Jurkat, Clone E6-1 (cell line): ENCODE data around the gene TRIM71.
"Not testable (repeated sequence)": the region's sequence is repeated elsewhere in the genome, so short reads cannot be mapped to it uniquely, and the experiment has no call there.

ENCODE experiments used
- DNase-seq: peaks from one replicate; pipeline ENCODE4 v3.0.0-alpha.2; 2011; ENCODE audit warnings: low read depth, low spot score
- H3K4me3 ChIP-seq: 2 replicates; pipeline ENCODE4 v1.5.1; 2011; ENCODE audit warnings: mild to moderate bottlenecking, low read length, control low read depth, moderate library complexity

The TRIM71 gene

DNA sequence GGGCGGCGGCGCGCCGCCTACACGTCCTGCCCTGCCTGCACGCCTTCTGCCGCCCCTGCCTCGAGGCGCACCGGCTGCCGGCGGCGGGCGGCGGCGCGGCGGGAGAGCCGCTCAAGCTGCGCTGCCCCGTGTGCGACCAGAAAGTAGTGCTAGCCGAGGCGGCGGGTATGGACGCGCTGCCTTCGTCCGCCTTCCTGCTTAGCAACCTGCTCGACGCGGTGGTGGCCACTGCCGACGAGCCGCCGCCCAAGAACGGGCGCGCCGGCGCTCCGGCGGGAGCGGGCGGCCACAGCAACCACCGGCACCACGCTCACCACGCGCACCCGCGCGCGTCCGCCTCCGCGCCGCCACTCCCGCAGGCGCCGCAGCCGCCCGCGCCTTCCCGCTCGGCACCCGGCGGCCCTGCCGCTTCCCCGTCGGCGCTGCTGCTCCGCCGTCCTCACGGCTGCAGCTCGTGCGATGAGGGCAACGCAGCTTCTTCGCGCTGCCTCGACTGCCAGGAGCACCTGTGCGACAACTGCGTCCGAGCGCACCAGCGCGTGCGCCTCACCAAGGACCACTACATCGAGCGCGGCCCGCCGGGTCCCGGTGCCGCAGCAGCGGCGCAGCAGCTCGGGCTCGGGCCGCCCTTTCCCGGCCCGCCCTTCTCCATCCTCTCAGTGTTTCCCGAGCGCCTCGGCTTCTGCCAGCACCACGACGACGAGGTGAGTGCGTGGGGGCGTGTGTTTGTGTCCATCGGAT is 602 bp downstream of the TRIM71 start:
- no peak for DNase-seq
- H3K4me3 ChIP-seq = no peak overlapping the region

- no peak overlapping the region for H3K4me3 ChIP-seq
- DNase-seq = no peak
Measured at GRCh38 chr3:32818970-32819511, 1.2 kb downstream of the TRIM71 start.

DNA sequence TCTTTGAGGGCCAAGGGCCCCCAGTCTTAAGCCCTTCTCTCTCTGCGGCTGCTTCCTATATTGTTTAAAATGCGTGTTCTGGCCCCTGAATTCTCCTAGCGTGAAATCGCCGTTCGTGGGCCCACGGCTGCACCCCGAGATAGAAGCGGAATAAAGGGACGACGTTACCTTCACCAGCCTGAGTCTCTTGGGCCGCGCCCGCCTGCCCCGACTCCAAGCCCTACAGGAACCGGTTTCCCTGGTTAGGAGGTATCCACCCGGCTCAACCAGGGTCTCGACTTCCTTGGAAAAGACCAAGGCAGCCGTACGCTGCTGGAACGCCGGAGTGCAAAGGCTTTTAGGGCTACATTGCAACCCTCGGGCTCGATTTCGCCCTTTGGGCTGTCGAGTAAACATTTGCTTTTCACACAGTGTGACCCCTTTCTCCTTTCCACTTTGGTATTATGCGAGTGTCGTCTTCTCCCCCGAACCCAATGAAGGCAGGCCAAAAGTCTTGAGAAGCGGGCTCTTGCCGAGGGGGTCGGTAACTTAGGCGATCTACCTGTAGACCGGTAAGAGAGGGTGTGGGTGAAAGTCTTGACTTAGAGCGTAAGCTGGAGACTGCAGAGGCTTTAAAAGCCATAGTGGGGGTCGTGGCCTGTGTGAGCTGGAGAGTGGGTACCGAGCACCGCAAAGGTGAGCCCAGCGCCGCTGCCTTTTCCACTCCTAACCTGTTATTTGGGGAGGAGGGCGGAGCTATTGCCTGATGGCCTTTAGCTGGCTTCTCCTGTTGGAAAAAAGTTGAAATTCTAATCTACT is 2.0 kb downstream of the TRIM71 start:
- DNase-seq = no peak
- no peak overlapping the region for H3K4me3 ChIP-seq

GRCh38 chr3:32820430-32820829 is 2.6 kb downstream of the TRIM71 start:
- no peak for DNase-seq
- H3K4me3 ChIP-seq = no peak overlapping the region

- no peak for DNase-seq
- H3K4me3 ChIP-seq = no peak overlapping the region
Measured at GRCh38 chr3:32820971-32821685, 3.3 kb downstream of the TRIM71 start.

DNA sequence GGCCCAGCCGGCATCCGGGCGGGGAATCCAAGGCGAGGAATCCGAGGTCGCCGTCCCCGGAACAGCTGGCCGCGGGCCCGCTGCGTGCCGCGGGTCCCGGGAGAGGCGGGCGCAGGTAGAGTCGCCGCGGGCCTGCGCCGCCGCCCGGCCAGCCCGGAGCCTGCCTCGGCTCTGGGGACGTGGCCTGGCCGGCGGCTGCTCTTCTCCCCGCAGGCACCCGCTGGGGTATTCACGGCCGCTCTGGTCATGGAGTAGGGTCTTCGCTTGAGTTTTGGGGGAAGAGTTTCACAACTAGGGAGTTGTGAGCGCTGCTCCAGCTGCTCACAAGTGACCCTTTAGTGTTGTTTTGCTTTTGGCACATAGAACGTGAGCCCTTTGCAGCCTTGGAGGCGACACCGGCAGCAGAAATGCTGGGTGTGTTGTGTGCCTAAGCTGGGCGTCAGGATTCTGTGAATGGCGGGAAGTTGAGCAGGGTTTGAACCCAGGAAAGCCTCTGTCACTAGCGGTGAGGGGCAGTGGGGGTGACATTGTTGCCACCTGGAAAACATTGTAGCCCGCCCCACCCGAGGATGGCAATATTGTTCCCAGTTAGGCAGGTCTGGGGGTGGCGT is 4.0 kb downstream of the TRIM71 start:
- H3K4me3 ChIP-seq = no peak overlapping the region
- DNase-seq = no peak

DNA sequence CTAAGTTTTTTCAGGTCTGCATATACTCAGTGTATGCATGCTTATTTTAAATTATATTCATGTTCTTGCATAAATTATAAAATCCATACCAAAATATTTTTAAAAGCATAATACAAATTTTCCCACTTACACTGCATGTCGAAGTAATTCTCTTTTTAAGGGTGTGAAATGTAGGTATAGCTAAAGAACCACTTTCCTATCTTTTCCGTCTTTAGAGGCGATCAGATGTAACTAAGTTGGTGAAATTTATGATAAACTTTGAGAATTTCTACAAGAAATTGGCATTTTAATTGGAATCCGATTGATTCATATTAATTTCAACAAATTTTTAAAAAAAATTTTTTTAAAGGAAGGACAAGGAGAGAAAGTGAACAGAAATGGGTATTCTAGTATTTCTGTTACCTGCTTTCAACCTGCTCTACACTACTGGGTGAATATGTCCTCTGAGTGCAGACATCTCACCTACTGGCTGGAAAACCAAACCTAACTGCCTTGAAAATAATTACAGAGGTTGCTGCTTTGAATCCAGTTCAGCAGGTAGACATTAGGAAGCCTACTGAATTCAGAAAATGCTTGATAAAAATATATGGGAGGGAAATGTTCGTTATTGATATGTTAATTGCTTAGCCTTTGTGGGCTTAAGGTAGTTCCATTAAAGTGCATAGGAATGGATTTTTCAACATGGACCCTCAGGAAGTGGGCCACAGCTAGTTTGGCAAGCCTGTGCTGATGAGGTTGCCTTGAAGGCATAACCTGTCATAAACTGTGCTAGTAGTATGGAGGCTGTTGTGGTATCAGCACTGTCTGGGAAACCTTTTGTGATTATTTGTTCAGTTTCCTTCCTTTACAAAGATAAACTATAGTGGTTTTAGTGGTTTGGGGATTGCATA is 5.1 kb downstream of the TRIM71 start:
- no peak for DNase-seq
- no peak overlapping the region for H3K4me3 ChIP-seq

GRCh38 chr3:32823641-32824184 is 5.9 kb downstream of the TRIM71 start:
- DNase-seq, H3K4me3 ChIP-seq: not testable (repeated sequence)

GRCh38 chr3:32825601-32826375 is 8.0 kb downstream of the TRIM71 start:
- DNase-seq = no peak
- H3K4me3 ChIP-seq = no peak overlapping the region

GRCh38 chr3:32831062-32831461 is 13.3 kb downstream of the TRIM71 start:
- no peak overlapping the region for H3K4me3 ChIP-seq
- DNase-seq = no peak

DNA sequence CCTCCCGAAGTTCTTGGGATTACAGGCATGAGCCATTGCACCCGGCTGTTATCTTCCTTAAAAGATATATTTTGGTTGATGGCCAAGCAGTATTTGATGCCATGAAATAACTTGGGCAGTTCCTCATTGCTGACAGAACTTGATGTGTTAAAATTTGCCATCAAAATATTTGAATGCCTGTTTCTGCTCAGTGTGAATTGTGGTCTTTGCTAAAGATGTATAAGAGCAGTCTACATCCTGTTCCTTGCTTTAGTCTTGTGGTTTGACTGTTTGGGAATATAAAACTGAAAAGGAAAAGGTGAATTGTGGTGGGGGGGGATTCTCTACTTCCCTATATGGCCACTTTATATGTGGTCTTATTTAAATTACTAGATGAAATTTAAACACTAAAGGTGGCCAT is 14.0 kb downstream of the TRIM71 start:
- no peak for DNase-seq
- no peak overlapping the region for H3K4me3 ChIP-seq

DNA sequence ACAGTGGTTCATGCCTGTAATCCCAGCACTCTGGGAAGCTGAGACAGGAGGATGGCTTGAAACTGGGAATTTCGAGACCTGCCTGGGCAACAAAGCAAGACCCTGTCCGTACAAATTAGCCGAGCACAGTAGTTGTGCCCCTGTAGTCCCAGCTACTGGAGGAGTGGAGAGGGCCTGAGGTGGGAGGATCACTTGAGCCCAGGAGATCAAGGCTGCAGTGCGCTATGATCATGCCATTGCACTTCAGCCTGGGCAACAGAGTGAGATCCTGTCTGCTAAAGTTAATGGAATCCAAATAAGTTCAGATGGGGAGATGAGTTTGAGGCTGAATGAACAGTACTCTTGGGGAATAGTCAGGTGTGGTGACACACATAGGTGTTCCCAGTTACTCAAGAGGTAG is 14.4 kb downstream of the TRIM71 start:
- DNase-seq = no peak
- H3K4me3 ChIP-seq = no peak overlapping the region

DNA sequence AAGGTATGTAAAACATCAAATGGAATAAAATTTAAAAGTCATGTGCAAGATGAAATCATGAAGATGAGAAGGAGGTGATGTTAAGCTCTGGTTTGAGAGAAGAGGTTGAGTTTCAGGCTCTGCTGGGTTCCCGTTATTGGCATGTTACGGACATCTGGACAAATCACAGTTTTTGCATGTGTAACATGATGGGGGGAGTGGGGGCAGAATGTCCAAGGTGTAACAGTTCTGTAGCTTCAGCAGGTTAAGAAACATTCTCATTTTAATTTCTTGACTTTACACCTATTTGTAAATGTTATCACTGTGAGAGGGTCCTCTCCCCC is 17.2 kb downstream of the TRIM71 start:
- DNase-seq = no peak
- no peak overlapping the region for H3K4me3 ChIP-seq

- H3K4me3 ChIP-seq = no peak overlapping the region
- DNase-seq = no peak
Measured at GRCh38 chr3:32835961-32836360, 18.2 kb downstream of the TRIM71 start.

DNA sequence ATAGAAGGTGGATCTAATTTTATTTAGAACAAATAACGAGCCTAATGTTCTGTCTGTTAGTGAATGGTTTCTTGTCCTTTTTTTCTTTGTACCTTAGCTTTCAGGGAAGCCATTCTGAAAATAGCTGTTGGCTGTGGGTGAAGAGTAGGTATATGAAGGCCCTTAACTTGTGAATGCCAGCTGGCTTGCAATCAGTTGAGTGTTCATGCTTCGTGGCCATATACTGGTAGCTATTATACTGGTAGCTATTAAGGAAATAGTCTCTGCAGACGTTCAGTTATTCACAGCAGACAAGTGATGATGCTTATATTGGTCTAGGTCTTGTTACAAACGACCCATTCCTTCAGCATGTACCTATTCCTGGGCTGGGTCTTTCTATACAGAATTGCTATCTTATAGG is 18.8 kb downstream of the TRIM71 start:
- no peak overlapping the region for H3K4me3 ChIP-seq
- DNase-seq = no peak

GRCh38 chr3:32837366-32837765 is 19.6 kb downstream of the TRIM71 start:
- DNase-seq = no peak
- no peak overlapping the region for H3K4me3 ChIP-seq

GRCh38 chr3:32837789-32838188 is 20.0 kb downstream of the TRIM71 start:
- DNase-seq = no peak
- no peak overlapping the region for H3K4me3 ChIP-seq

DNA sequence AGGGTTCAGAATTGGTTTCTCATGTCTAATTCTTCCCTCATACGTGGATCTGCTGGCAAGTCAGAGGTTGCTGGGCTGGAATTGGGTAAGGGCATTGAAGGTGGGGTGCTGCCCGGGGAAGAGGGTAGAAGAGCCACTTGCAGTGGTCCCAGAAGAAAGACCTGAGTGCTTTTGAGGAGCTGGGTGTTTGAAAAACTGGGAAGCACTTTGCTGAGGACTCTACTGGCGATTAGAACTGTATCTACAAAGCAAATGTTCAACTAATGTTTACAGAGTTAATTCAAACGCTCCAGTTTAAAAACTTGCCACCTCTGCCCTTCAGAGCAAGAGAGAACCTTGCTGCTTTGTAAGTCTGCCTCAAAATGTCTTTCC is 21.9 kb downstream of the TRIM71 start:
- no peak overlapping the region for H3K4me3 ChIP-seq
- DNase-seq = no peak
